Dedifferentiated amniotic fluid mesenchymal stem cell (primary cell): ENCODE results near the gene NAXE.
"Not testable (repeated sequence)": the region's sequence is repeated elsewhere in the genome, so short reads cannot be mapped to it uniquely, and the experiment has no call there.

ENCODE experiments used
- DNase-seq: peaks from one replicate; pipeline ENCODE4 v3.0.0-alpha.2; 2016; ENCODE audit errors: extremely low spot score

Gene NAXE

GRCh38 chr1:156623946-156624813, 32.6 kb downstream of the NAXE start:
- no peak for DNase-seq

- DNase-seq = no peak
These were observed 33.3 kb downstream of the NAXE start for GRCh38 chr1:156624814-156625435.

DNA sequence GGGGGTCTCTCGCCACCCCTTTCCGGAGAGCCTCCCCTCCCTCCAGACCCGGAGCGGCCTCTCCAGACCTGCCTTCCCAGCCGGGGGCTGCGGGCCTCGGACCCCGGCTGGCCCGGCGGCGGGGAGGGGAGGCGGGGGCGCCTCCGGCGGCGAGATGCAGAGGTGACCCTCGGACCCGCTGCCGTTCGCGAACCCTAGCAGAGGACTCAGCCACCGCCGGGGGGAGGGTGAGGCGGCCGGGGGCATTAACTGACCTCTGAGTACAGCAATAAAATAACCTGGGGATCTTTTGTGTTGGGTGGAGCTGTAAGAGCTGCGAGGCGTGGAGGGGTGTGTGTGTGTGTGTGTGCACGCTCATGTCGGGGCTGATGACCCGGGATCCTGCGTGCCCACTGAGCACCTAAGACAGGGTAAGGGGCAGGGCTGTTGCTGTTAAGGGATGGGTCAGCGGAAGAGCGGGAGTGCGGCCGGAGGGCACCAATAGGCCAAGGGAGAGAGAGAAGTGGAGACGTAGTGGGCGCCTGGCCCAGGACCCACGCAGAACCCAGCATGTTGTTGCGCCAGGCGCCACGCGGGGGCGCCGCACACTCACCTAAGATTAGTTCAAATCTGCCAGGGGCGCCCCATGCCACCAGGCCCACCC, 34.0 kb downstream of the NAXE start:
- DNase-seq = no peak

- DNase-seq = no peak
These were observed 34.5 kb downstream of the NAXE start for GRCh38 chr1:156626079-156626438.

DNA sequence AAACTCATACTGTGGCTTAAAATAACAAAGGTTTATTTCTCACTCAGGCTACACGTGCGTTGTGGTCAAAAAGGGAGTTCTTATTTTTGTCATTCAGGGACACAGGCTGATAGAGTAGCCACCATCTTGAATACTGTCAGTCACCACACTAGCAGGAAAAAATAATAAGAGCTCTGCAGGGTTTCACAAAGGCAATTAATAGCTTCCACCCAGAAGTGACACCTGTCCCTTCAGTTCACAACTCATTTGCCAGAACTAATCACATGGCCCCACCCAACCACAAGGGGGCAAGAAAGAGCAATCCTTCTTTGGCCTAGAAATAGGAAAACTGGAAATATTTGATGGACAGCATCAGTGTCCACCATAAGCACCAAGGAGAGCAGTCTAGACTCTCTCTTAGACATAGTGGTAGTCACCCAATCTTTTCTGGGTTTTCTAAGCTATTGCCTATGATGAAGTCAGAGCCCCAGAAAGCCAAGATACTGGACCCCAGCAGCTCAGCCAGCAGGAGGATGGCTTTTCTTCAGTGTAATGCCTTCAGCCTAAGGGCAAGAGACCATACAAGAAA, 35.8 kb downstream of the NAXE start:
- no peak for DNase-seq

DNA sequence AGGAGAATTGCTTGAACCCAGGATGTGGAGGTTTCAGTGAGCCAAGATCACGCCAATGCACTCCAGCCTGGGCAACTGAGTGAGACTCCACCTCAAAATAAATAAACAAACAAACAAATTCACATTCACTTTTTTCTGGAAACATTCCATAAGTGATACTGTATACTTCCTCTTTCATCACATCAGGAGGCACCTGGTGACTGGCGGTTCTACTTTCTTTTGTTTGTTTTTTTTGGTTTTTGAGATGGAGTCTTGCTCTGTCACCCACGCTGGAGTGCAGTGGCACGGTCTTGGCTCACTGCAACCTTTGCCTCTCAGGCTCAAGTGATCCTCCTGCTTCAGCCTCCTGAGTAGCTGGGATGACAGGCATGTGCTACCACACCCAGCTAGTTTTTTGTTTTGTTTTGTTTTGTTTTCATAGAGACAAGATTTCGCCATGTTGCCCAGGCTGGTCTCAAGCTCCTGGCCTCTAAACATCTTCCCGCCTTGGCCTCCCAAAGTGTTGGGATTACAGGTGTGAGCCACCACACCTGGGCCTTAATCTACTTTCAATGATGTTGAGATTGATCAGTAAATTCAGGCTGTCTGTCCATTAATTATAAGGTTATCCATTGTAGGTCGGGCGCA, 38.4 kb downstream of the NAXE start:
- DNase-seq = no peak

GRCh38 chr1:156631152-156631551, 39.6 kb downstream of the NAXE start:
- not testable (repeated sequence) for DNase-seq

GRCh38 chr1:156632355-156632754, 40.8 kb downstream of the NAXE start:
- no peak for DNase-seq

DNA sequence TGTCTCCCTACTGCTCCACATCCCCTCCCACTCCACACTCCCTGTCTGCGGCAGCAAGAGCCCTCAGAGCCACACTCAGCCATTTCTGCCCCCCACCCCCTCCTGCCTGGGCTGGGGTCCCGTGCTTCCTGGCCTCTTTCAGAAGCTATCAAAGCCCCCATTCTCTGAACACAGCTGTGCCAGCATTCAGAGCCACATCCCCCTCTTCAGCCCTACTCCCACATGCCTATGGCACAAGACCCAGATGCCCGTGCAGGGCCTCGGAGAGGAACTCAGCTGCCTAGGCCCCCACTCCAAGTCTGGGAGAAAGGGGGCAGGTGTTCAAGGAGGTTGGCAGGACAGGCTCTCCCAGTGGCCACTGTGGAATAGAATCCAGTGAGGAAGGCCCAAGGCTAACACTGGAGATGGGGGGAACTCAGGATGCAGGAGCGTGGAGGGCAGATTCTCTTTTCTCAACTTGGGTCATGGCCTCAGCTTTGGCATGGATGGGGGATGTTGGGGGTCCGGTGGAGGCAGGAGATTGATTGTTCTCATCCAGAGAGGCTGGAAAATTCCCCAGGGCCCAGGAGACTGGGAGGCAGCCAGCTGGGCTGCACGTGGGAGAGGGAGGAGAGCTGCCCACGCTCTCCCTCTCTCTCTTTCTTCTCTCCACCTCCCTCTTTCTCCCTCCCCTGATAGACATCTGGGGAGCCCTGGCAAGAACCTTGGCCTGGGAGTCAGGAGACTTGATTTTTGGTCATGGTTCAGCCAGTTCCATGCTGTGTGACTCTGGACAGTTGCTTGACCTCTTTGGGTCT, 46.8 kb downstream of the NAXE start:
- no peak for DNase-seq

DNA sequence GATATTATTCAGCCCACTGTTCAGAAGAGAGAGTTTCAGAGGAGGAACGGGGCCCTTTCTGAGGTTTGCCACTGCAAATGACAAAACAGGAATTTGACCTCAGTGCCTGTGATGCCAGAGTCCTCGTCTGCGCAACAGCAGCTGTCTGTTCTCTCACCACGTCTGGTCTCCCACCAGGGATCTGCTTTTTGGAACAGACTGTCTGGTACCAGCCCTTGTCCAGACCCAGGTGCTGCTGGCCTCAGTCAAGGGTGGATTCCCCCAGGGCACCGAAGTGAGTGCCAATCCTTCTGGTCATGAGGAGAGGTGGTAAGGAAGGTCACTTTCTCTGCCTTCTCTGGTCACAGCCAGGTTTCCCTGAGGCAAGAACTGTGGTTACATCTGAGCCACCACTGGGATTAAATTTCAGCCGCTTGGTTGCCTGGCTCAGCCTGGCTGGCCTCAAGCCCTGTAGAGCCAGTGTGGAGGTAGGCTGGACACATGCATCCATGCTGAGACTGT, 48.1 kb downstream of the NAXE start:
- no peak for DNase-seq

DNA sequence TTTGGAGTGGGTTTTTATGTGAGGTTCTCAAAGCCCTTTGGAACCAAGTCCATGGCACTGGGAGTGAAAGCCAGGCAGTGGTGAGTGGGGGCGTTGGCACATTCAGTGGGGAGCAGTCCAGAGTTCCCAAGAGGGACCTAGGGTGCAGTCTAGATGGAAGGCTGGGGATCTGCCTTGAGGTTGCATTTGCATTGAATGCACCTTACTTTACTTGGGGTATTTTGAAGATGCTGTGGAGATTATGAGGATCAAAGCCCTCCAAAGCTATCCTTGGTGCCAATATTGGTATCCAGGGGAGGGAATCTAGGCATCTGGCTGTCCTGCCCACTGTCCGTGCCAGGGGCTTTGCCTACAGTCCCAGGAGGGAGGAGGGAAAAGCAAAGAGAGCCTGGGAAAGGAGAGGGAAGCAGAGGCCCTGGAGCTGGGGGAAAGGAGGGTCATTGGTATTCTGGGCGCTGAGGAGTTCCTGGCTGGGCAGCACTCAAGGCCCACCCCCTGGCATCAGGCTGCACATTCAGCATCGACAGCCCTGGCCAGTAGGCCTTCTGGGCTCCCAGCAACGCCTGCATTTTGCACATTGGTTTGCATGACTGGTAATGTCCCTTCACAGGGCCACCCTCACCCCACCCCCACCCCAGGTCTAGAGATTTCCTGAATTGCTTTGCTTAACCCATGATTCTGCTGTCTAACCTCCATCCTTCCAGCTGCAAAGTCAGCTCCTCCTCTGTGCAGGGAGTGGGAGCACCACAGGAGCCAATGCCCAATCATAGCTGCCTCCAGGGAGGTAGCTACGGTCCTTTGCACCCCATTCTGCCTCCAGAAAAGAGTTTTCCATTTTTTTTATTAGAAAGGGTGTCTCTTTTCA, 49.5 kb downstream of the NAXE start:
- no peak for DNase-seq

GRCh38 chr1:156641761-156642264, 50.2 kb downstream of the NAXE start, which contains the start of gene BCAN:
TSS of gene BCAN (plus strand) at chr1:156642117. CDS start at chr1:156646055, 3,938 bp downstream.
- DNase-seq = no peak

DNA sequence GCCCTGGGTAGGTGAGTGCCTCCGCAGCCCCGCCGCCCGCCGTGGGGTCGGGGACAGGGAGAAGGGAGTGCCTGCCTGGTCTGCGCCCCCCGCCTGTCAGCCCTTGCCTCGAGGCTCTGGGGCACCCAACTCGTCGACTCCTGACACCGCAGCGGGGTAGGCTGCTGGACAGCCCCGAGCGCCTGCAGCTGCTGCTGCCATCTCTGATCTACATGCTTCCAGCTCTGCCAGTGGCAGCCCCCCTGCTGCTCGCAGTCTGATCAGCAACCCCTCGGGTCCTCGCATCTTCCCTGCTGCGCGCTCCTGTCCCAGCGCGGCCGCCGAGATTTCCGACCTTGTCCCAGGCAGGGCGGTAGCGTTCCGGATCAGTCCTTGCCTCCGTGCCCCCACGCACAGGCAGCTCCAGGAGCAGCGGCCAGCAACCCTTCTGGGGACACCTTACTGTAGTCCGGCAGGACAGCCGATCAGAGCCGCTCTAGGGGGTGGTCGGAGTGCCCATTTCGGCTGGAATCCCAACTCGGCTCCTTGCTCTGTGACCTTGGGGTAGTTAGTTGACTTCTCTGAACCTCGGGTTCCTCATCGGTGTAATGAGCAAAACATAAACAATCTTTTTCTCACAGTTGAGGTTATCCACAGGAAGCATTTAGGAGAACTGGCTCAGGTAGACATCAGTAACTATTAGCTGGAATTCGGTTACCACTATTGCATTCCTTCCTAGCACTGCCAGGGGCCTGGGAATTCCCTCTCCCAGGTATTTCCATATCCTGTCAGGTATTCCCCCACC, 50.9 kb downstream of the NAXE start:
- DNase-seq = no peak

GRCh38 chr1:156643049-156643777, 51.6 kb downstream of the NAXE start:
- DNase-seq = no peak

DNA sequence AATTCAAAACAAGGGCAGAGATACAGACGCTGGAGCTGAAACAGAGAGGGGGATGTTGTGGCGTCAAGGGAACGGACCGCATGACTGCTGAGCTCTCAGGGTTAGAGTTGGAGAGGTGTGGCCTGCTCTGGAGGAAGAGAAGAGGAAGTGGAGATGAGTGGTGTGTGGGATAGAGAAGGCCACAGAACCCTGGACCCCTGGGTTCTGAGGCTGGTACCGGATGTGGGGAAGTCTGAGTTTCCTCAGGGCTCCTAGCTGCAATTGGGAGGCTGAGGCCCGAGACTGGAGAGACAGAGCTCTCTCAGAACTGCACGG, 52.2 kb downstream of the NAXE start:
- DNase-seq = no peak
